Measurements from ENCODE around the gene PRDM7. TPM values are rescaled to one million over a fixed set of nuclear protein-coding genes. Genes with fewer than 3 reads are reported as not detected.

The PRDM7 gene
- total RNA-seq, 2 donors from 2014 or later: not detected

DNA sequence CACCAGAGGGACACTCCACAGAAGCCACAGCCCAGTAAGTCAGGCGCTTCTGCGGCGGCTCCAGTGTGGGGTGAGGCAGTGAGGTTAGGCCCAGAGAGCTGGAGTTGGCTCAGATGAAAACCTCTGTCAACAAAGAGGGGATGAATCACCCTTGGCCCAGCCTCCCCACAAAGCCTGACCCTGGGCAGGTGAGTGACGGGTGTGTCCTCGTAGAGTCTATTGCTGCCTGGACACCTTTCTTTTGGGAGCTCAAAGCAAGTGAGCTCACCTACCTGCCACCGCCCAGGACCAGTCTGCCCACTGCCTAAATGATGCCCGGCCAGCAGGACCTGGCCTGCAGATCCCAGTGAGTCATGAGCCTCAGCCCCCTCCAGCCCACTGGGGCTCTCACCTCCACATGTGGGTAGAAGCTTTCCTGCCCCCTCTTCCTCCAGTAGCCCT, 33.0 kb downstream of the PRDM7 start:
- no peaks in the 10 kb centered on the region for H3K27me3 ChIP-seq
- no peak overlapping the region for H3K9ac ChIP-seq (ENCODE audit: low read depth in 2 of 2, low read length in 2 of 2)
- H3K36me3 ChIP-seq: peaks cover 7% of the 10 kb centered on the region
- TF ChIP-seq, protein P1, sequence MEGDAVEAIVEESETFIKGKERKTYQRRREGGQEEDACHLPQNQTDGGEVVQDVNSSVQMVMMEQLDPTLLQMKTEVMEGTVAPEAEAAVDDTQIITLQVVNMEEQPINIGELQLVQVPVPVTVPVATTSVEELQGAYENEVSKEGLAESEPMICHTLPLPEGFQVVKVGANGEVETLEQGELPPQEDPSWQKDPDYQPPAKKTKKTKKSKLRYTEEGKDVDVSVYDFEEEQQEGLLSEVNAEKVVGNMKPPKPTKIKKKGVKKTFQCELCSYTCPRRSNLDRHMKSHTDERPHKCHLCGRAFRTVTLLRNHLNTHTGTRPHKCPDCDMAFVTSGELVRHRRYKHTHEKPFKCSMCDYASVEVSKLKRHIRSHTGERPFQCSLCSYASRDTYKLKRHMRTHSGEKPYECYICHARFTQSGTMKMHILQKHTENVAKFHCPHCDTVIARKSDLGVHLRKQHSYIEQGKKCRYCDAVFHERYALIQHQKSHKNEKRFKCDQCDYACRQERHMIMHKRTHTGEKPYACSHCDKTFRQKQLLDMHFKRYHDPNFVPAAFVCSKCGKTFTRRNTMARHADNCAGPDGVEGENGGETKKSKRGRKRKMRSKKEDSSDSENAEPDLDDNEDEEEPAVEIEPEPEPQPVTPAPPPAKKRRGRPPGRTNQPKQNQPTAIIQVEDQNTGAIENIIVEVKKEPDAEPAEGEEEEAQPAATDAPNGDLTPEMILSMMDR (IDR thresholded peaks at IDR 0.05): no peak
- H3K27ac ChIP-seq: peak overlapping the region; percentile 12
- intact Hi-C loops (cut with DNase I): no loop called here
- DNase-seq: peak; percentile 83
- peaks cover 10% of the 10 kb centered on the region for H3K4me1 ChIP-seq
- H3K4me3 ChIP-seq: no peak overlapping the region
- no peaks in the 10 kb centered on the region for H3K9me3 ChIP-seq

GRCh38 chr16:90043526-90043925, 33.6 kb downstream of the PRDM7 start:
- no peak overlapping the region for H3K27ac ChIP-seq

DNA sequence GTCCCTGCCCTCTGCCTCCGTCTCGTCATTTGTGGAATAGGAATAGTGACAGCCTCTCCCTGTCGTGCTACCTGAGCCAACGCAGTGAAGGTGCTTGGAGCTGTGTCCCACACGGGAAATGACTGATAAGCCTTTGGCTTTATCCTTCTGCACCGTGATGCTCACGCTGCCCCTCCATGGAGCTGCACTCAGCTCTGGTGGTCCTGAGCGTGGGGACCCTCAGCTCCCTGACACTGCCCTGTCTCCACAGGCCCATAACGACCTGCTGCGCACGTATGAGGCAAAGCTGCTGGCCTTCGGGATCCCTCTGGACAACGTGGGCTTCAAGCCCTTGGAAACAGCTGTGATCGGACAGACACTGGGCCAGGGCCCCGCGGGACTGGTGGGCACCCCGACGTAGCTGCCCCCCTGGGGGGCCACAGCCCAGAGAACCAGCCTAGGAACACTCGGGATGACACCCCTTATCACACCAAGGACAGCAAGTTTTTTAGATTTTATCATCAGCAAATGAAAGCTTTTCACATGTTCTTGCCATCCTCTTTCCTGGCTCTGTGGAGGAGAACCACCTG, 34.1 kb downstream of the PRDM7 start:
- Histone ChIP-seq H3K4me3 (no peak overlapping the region), H3K9me3 (no peaks in the 10 kb centered on the region), H3K27ac (no peak overlapping the region), H3K36me3 (peaks cover 7% of the 10 kb centered on the region), H3K9ac (ENCODE audit: low read depth in 2 of 2, low read length in 2 of 2) (no peak overlapping the region), H3K4me1 (peaks cover 10% of the 10 kb centered on the region), H3K27me3 (no peaks in the 10 kb centered on the region)
- no peak for DNase-seq
- TF ChIP-seq, protein P1 (IDR thresholded peaks at IDR 0.05): no peak
- intact Hi-C loops (cut with DNase I): no loop called here

More at GRCh38 chr16:90043526-90043925, 33.6 kb downstream of the PRDM7 start:
- no peak for DNase-seq
- Histone ChIP-seq H3K27me3 (no peaks in the 10 kb centered on the region), H3K9me3 (no peaks in the 10 kb centered on the region), H3K36me3 (peaks cover 7% of the 10 kb centered on the region), H3K4me1 (peaks cover 10% of the 10 kb centered on the region), H3K4me3 (no peak overlapping the region), H3K9ac (ENCODE audit: low read depth in 2 of 2, low read length in 2 of 2) (no peak overlapping the region)
- intact Hi-C loops (cut with DNase I): no loop called here
- TF ChIP-seq, protein P1 (IDR thresholded peaks at IDR 0.05): no peak

DNA sequence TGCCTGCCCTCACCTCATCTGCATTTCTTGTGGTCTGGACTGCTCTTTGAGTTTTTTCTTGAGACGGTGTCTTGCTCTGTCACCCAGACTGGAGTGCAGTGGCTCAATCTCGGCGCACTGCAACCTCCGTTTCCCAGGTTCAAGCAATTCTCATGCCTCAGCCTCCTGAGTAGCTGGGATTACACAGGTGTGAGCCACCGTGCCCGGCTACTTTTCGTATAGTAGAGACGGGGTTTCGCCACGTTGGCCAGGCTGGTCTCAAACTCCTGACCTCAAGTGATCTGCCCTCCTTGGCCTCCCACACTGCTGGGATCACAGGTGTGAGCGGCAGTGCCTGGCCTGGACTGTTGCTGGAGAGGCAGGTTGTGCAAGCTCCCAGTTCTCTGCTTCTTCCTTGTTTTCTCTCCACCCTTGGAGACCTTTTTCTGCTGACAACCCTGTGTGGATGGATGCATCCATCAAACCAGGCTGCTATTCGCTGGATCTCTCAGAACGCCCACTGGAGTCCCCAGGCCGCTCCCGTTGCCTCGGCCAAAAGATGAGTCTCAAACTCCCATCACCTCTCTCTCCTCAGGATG, 35.1 kb downstream of the PRDM7 start:
- no peak overlapping the region for H3K9ac ChIP-seq (ENCODE audit: low read depth in 2 of 2, low read length in 2 of 2)
- TF ChIP-seq, protein P1 (IDR thresholded peaks at IDR 0.05): no peak
- H3K27me3 ChIP-seq: no peaks in the 10 kb centered on the region
- peaks cover 5% of the 10 kb centered on the region for H3K4me1 ChIP-seq
- no peaks in the 10 kb centered on the region for H3K9me3 ChIP-seq
- H3K4me3 ChIP-seq: no peak overlapping the region
- H3K27ac ChIP-seq: no peak overlapping the region
- DNase-seq: no peak
- intact Hi-C loops (cut with DNase I): no loop called here
- peaks cover 7% of the 10 kb centered on the region for H3K36me3 ChIP-seq

DNA sequence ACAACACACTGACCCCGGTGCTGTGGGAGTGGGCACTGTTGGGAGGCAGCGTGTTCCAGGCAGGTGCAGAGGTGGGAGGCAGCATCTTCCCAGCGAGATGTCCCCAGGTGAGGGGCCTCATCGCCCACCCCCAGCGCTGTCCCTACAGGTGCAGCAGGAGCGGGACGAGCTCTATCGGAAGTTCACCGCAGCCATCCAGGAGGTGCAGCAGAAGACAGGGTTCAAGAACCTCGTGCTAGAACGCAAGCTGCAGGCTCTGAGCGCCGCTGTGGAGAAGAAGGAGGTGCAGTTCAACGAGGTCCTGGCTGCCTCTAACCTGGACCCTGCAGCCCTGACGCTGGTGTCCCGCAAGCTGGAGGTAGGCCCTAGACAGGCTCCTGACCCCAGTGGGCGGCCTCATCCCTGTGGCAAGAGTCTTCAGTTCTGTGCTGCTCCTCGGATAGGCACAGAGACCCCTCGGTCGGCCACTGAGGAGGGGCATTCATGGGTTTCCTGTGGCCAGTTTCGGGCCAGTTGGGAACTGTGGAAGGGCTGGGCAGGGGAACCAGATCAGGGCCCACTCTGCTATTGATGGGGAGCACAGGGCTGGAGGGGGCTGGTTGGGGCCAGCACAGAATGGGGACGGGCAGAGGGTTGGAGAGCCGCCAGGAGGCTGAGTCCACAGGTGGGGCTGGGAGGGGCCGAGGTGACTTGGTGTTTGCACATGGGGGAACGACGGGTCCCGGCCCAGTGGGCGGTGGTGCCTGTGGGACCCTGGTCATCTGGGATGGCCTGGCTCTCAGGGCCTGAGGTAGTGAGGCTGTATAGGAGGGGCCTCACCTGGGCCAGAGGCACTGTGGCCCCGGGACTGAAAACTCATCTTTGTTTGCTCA, 36.7 kb downstream of the PRDM7 start:
- no peak for DNase-seq
- Histone ChIP-seq H3K4me3 (no peak overlapping the region), H3K9ac (ENCODE audit: low read depth in 2 of 2, low read length in 2 of 2) (no peak overlapping the region), H3K27ac (no peak overlapping the region), H3K4me1 (no peaks in the 10 kb centered on the region), H3K36me3 (peaks cover 7% of the 10 kb centered on the region), H3K9me3 (no peaks in the 10 kb centered on the region), H3K27me3 (no peaks in the 10 kb centered on the region)
- intact Hi-C loops (cut with DNase I): no loop called here
- TF ChIP-seq, protein P1 (IDR thresholded peaks at IDR 0.05): no peak

Data from colonic mucosa (tissue), 4 donors.